Measurements from ENCODE around the gene ANKRD22.

Gene ANKRD22

GRCh38 chr10:88804083-88804812 is 47.4 kb downstream of the ANKRD22 start:
- no peak for ATAC-seq
- TF ChIP-seq PATZ1 (CRISPR knock-in tag; IDR thresholded peaks at IDR 0.05; ENCODE audit: borderline replicate concordance) (no peak), ZNF565 (CRISPR knock-in tag; conservative IDR thresholded peaks at IDR 0.05; ENCODE audit: low read depth) (no peak), SNAI2 (CRISPR knock-in tag; IDR thresholded peaks at IDR 0.05) (no peak)

GRCh38 chr10:88803641-88804040 is 48.0 kb downstream of the ANKRD22 start:
- TF ChIP-seq CSRNP3 (CRISPR knock-in tag; IDR thresholded peaks at IDR 0.05) = no peak
- TF ChIP-seq GLIS3 (CRISPR knock-in tag; IDR thresholded peaks at IDR 0.05) = no peak
- TF ChIP-seq CREB5 (CRISPR knock-in tag; IDR thresholded peaks at IDR 0.05; ENCODE audit: low read depth) = no peak
- no peak for TF ChIP-seq CSDC2 (CRISPR knock-in tag; IDR thresholded peaks at IDR 0.05)
- TF ChIP-seq POU6F1 (CRISPR knock-in tag; IDR thresholded peaks at IDR 0.05; ENCODE audit: borderline replicate concordance, low read depth) = no peak
- no peak for TF ChIP-seq ZNF70 (CRISPR knock-in tag; IDR thresholded peaks at IDR 0.05)
- no peak for TF ChIP-seq ZFP3 (CRISPR knock-in tag; IDR thresholded peaks at IDR 0.05)
- no peak for TF ChIP-seq SNAI2 (CRISPR knock-in tag; IDR thresholded peaks at IDR 0.05)
- no peak for TF ChIP-seq PPARA (CRISPR knock-in tag; IDR thresholded peaks at IDR 0.05; ENCODE audit: borderline replicate concordance)
- no peak for TF ChIP-seq ESRRG (CRISPR knock-in tag; IDR thresholded peaks at IDR 0.05)
- TF ChIP-seq ZC3H10 (CRISPR knock-in tag; IDR thresholded peaks at IDR 0.05) = no peak
- no peak for TF ChIP-seq TSHZ2 (CRISPR knock-in tag; IDR thresholded peaks at IDR 0.05)
- TF ChIP-seq RARB (CRISPR knock-in tag; IDR thresholded peaks at IDR 0.05) = no peak
- TF ChIP-seq TCF4 (CRISPR knock-in tag; IDR thresholded peaks at IDR 0.05; ENCODE audit: borderline replicate concordance) = no peak
- no peak for TF ChIP-seq ISL1 (CRISPR knock-in tag; IDR thresholded peaks at IDR 0.05)
- TF ChIP-seq TOX (CRISPR knock-in tag; IDR thresholded peaks at IDR 0.05; ENCODE audit: borderline replicate concordance) = no peak
- TF ChIP-seq BACH2 (CRISPR knock-in tag; IDR thresholded peaks at IDR 0.05; ENCODE audit: borderline replicate concordance) = no peak
- no peak for TF ChIP-seq ARNTL (CRISPR knock-in tag; IDR thresholded peaks at IDR 0.05; ENCODE audit: borderline replicate concordance, low read depth)
- TF ChIP-seq PATZ1 (CRISPR knock-in tag; IDR thresholded peaks at IDR 0.05; ENCODE audit: borderline replicate concordance) = no peak
- no peak for ATAC-seq

Data from SK-N-SH treated with all-trans-retinoic acid at 6 μM for 48 hours (cell line).